ENCODE measurements around the gene COBLL1.
A peak's percentile ranks its signal among the peaks of the same experiment; 100 is the strongest.

The COBLL1 gene

GRCh38 chr2:164714471-164714870, 127.2 kb downstream of the COBLL1 start:
- TF ChIP-seq CTCF (conservative IDR thresholded peaks at IDR 0.05), result no peak
- H3K27ac ChIP-seq, result peak overlapping the region; percentile 97

GRCh38 chr2:164711766-164712138, 129.9 kb downstream of the COBLL1 start:
- TF ChIP-seq CTCF (conservative IDR thresholded peaks at IDR 0.05), result no peak
- H3K27ac ChIP-seq, result peak overlapping the region; percentile 97

GRCh38 chr2:164710837-164711765, 130.5 kb downstream of the COBLL1 start:
- no peak for TF ChIP-seq CTCF (conservative IDR thresholded peaks at IDR 0.05)
- peak overlapping the region; percentile 97 for H3K27ac ChIP-seq

GRCh38 chr2:164710252-164710836, 131.3 kb downstream of the COBLL1 start:
- H3K27ac ChIP-seq, result peak overlapping the region; percentile 97

- H3K27ac ChIP-seq, result no peak overlapping the region
- TF ChIP-seq CTCF (conservative IDR thresholded peaks at IDR 0.05), result no peak
Observed at GRCh38 chr2:164706522-164706921, 135.1 kb downstream of the COBLL1 start.

- H3K27ac ChIP-seq, result peak overlapping the region; percentile 6; the same call in 1 of the 2 replicates
- TF ChIP-seq CTCF (conservative IDR thresholded peaks at IDR 0.05), result no peak
Observed at GRCh38 chr2:164705412-164706167, 136.0 kb downstream of the COBLL1 start.

GRCh38 chr2:164703915-164704706, 137.5 kb downstream of the COBLL1 start:
- TF ChIP-seq CTCF (conservative IDR thresholded peaks at IDR 0.05), result peak; percentile 33
- peak overlapping the region; percentile 6; the same call in 1 of the 2 replicates for H3K27ac ChIP-seq
